Measurements from ENCODE around the gene RGMA.
A peak's percentile ranks its signal among the peaks of the same experiment; 100 is the strongest.

Gene RGMA

GRCh38 chr15:93087825-93088199, 1.2 kb downstream of the RGMA start:
- ChIA-PET CTCF (interaction anchor here (0.6 to 2.5 kb wide), 31 partner anchors 10 to 1229 kb away, joined by 3 to 27 read pairs (median 4); no protein-coding TSS in a partner anchor), POLR2A (no interaction called here)
- peak; percentile 79 for DNase-seq (ENCODE audit: extremely low spot score)
- TF ChIP-seq, protein P1, sequence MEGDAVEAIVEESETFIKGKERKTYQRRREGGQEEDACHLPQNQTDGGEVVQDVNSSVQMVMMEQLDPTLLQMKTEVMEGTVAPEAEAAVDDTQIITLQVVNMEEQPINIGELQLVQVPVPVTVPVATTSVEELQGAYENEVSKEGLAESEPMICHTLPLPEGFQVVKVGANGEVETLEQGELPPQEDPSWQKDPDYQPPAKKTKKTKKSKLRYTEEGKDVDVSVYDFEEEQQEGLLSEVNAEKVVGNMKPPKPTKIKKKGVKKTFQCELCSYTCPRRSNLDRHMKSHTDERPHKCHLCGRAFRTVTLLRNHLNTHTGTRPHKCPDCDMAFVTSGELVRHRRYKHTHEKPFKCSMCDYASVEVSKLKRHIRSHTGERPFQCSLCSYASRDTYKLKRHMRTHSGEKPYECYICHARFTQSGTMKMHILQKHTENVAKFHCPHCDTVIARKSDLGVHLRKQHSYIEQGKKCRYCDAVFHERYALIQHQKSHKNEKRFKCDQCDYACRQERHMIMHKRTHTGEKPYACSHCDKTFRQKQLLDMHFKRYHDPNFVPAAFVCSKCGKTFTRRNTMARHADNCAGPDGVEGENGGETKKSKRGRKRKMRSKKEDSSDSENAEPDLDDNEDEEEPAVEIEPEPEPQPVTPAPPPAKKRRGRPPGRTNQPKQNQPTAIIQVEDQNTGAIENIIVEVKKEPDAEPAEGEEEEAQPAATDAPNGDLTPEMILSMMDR (IDR thresholded peaks at IDR 0.05; ENCODE audit: control extremely low read depth, extremely low read depth, low read depth, missing control alignments) = peak; percentile 83

- POLR2A ChIA-PET = no interaction called here
- CTCF ChIA-PET = interaction anchor here (1.3 to 2.5 kb wide), 5 partner anchors 14 to 1033 kb away, joined by 3 to 27 read pairs (median 7); no protein-coding TSS in a partner anchor
These were observed 2.2 kb downstream of the RGMA start for GRCh38 chr15:93086791-93087190.

DNA sequence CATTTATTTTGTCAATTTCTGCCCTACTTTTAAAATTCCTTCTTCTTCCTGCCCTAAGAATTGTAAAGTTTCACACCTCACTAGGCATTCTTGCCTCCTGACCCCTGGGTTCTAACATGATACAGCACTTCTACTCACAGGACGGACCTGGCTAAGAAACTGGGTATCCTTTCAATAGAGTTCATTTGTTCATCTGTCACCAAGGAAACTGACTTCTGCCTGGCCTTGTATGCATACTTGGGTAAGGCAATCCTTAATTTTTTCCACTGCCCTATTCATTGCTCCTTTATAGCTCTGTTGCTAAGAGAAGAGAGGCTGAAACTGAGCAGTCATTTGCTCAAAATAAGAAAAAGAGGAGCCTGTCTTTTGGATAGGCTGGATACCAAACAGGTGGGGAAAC, 3.3 kb downstream of the RGMA start:
- TF ChIP-seq, protein P1 (IDR thresholded peaks at IDR 0.05; ENCODE audit: control extremely low read depth, extremely low read depth, low read depth, missing control alignments) = no peak
- POLR2A ChIA-PET = no interaction called here
- DNase-seq (ENCODE audit: extremely low spot score) = no peak
- CTCF ChIA-PET = interaction anchor here (1.3 kb wide), 1 partner anchor 18 kb away, joined by 3 read pairs; no protein-coding TSS in a partner anchor

More at GRCh38 chr15:93086791-93087190, 2.2 kb downstream of the RGMA start:
- no peak for DNase-seq (ENCODE audit: extremely low spot score)
- TF ChIP-seq, protein P1 (IDR thresholded peaks at IDR 0.05; ENCODE audit: control extremely low read depth, extremely low read depth, low read depth, missing control alignments) = no peak

DNA sequence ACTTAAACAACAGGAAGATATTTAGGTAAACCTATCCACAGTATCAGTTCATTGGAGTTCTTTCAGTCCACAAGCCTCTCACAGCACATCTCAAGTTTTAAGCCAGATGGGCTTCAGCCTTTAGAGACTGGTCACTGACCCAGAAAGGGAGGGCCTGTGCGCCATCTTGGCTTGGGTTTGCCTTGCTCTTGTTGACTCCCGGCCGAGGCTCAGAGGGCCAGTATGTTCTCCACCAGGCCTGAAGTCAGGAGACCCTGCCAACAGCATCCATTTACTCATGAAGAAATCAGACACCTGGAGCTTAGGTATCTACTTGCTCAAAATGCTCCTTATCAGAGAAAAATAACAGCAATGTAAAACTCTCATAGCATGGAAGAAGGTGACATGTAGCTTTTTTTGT, 6.2 kb downstream of the RGMA start:
- TF ChIP-seq, protein P1 (IDR thresholded peaks at IDR 0.05; ENCODE audit: control extremely low read depth, extremely low read depth, low read depth, missing control alignments) = no peak
- CTCF ChIA-PET = interaction anchor here (1.0 to 1.4 kb wide), 2 partner anchors 8 to 1037 kb away, joined by 3 to 5 read pairs; no protein-coding TSS in a partner anchor
- DNase-seq (ENCODE audit: extremely low spot score) = no peak
- POLR2A ChIA-PET = no interaction called here

GRCh38 chr15:93081399-93081798, 7.6 kb downstream of the RGMA start:
- TF ChIP-seq, protein P1 (IDR thresholded peaks at IDR 0.05; ENCODE audit: control extremely low read depth, extremely low read depth, low read depth, missing control alignments) = no peak
- POLR2A ChIA-PET = no interaction called here
- DNase-seq (ENCODE audit: extremely low spot score) = no peak
- CTCF ChIA-PET = no interaction called here

GRCh38 chr15:93080451-93080850, 8.6 kb downstream of the RGMA start:
- POLR2A ChIA-PET = no interaction called here
- TF ChIP-seq, protein P1 (IDR thresholded peaks at IDR 0.05; ENCODE audit: control extremely low read depth, extremely low read depth, low read depth, missing control alignments) = no peak
- CTCF ChIA-PET = no interaction called here
- DNase-seq (ENCODE audit: extremely low spot score) = no peak

Measured in GM10248 (cell line).